HG03175 (cell line): Measurements from ENCODE around the gene CEP55.

Experiments
- ATAC-seq: cut with Tn5 transposase; IDR thresholded peaks from one replicate; pipeline ENCODE4 v1.9.1; 2021; ENCODE audit warnings: mild to moderate bottlenecking, moderate library complexity; ENCODE audit not compliant: unreplicated experiment

CEP55 gene

GRCh38 chr10:93559490-93559889 lies 63.1 kb downstream of the CEP55 start:
- ATAC-seq = no peak

GRCh38 chr10:93560541-93560940 lies 64.1 kb downstream of the CEP55 start:
- ATAC-seq = no peak

- no peak for ATAC-seq
These were observed 69.0 kb downstream of the CEP55 start for GRCh38 chr10:93565446-93565845.

GRCh38 chr10:93566435-93567276 lies 70.2 kb downstream of the CEP55 start, which contains the start of gene FFAR4:
TSS of gene FFAR4 (plus strand) at chr10:93566665. CDS start at chr10:93566721, 56 bp downstream.
- ATAC-seq = no peak

GRCh38 chr10:93567277-93568104 lies 71.1 kb downstream of the CEP55 start:
- ATAC-seq = no peak

- ATAC-seq = no peak
These were observed 71.6 kb downstream of the CEP55 start for GRCh38 chr10:93568105-93568390.

- no peak for ATAC-seq
These were observed 74.0 kb downstream of the CEP55 start for GRCh38 chr10:93570383-93570782.

GRCh38 chr10:93572606-93573005 lies 76.2 kb downstream of the CEP55 start:
- ATAC-seq = no peak

GRCh38 chr10:93573051-93573909 lies 76.9 kb downstream of the CEP55 start:
- no peak for ATAC-seq

GRCh38 chr10:93573924-93574323 lies 77.5 kb downstream of the CEP55 start:
- no peak for ATAC-seq

- ATAC-seq = no peak
These were observed 80.5 kb downstream of the CEP55 start for GRCh38 chr10:93576888-93577287.

GRCh38 chr10:93577565-93577964 lies 81.2 kb downstream of the CEP55 start:
- no peak for ATAC-seq
